IMR-90 (cell line): ENCODE data around the gene MYO5A. TPM values are rescaled to one million over a fixed set of nuclear protein-coding genes. Genes with fewer than 3 reads are reported as not detected.

Experiments used
- ATAC-seq: fragments of 200-7000 bp; cut with Tn5 transposase; 2 replicates; pipeline ENCODE4 v1.9.1; 2020; ENCODE audit warnings: low read depth, mild to moderate bottlenecking, moderate library complexity
- BruUV-seq: library from RNA; stranded (reverse); fragments of 400-500 nt; replicated peaks from 2 replicates; lab custom pipeline; 2021; lab: Mats Ljungman, UMichigan
- CTCF ChIA-PET: fragments of 300-600 bp; formaldehyde crosslinking; extraction: SDS; loops from one replicate; lab custom pipeline; 2021; ENCODE audit warnings: antibody characterized with exemption; lab: Yijun Ruan, JAX
- POLR2A ChIA-PET: fragments of 300-600 bp; sonication (Branson Sonifier 250); formaldehyde crosslinking; loops from one replicate; lab custom pipeline; 2022; ENCODE audit warnings: antibody characterized with exemption; ENCODE audit not compliant: unreplicated experiment; lab: Charles Lee
- DNase-seq: peaks from one replicate; pipeline ENCODE4 v3.0.0; 2013
- H2AFZ ChIP-seq: replicated peaks from 2 replicates; pipeline ENCODE3; 2013; ENCODE audit warnings: low read length, mild to moderate bottlenecking; ENCODE audit not compliant: poor library complexity
- H2AK5ac ChIP-seq: 2 replicates; pipeline ENCODE4 v1.6.1; 2013; ENCODE audit warnings: low read depth, low read length, inconsistent platforms
- H2AK9ac ChIP-seq: replicated peaks from 2 replicates; pipeline ENCODE3; 2013; ENCODE audit warnings: mild to moderate bottlenecking, low read depth, low read length, moderate library complexity; ENCODE audit not compliant: poor library complexity
- H2BK120ac ChIP-seq: 2 replicates; pipeline ENCODE4 v1.6.1; 2013; ENCODE audit warnings: low read depth, low read length, inconsistent platforms
- H2BK15ac ChIP-seq: 3 replicates; pipeline ENCODE4 v1.6.1; 2013; ENCODE audit warnings: low read depth, low read length, inconsistent platforms
- H2BK20ac ChIP-seq: 2 replicates; pipeline ENCODE4 v1.6.1; 2013; ENCODE audit warnings: low read depth, mild to moderate bottlenecking, inconsistent platforms, low read length, moderate library complexity
- H2BK5ac ChIP-seq: 2 replicates; pipeline ENCODE4 v1.6.1; 2013; ENCODE audit warnings: mild to moderate bottlenecking, low read depth, low read length, inconsistent platforms; ENCODE audit not compliant: poor library complexity, severe bottlenecking
- H3K14ac ChIP-seq: replicated peaks from 2 replicates; pipeline ENCODE4 v1.6.1; 2013; ENCODE audit warnings: low read depth, low read length, inconsistent platforms
- H3K18ac ChIP-seq: 2 replicates; pipeline ENCODE4 v1.6.1; 2013; ENCODE audit warnings: low read depth, low read length, control low read depth
- H3K23ac ChIP-seq: 2 replicates; pipeline ENCODE4 v1.6.1; 2013; ENCODE audit warnings: low read depth, low read length, inconsistent platforms
- H3K27ac ChIP-seq: 2 replicates; pipeline ENCODE4 v1.5.1; 2013; ENCODE audit warnings: mild to moderate bottlenecking, control low read depth, low read length; ENCODE audit not compliant: insufficient read depth
- H3K27me3 ChIP-seq: 2 replicates; pipeline ENCODE4 v1.6.1; 2013; ENCODE audit warnings: low read length; ENCODE audit not compliant: control insufficient read depth, insufficient read depth
- H3K36me3 ChIP-seq: 2 replicates; pipeline ENCODE4 v1.6.1; 2013; ENCODE audit warnings: low read length, mixed read lengths; ENCODE audit not compliant: control insufficient read depth, insufficient read depth
- H3K4ac ChIP-seq: 2 replicates; pipeline ENCODE4 v1.6.1; 2013; ENCODE audit warnings: low read depth, low read length, inconsistent platforms
- H3K4me1 ChIP-seq: 2 replicates; pipeline ENCODE4 v1.6.1; 2013; ENCODE audit warnings: low read length, mixed read lengths; ENCODE audit not compliant: control insufficient read depth, insufficient read depth
- H3K4me2 ChIP-seq: 2 replicates; pipeline ENCODE4 v1.6.1; 2013; ENCODE audit warnings: low read depth, mild to moderate bottlenecking, control low read depth, low read length, moderate library complexity
- H3K4me3 ChIP-seq: 2 replicates; pipeline ENCODE4 v1.5.1; 2013; ENCODE audit warnings: low read depth, mild to moderate bottlenecking, control low read depth, low read length, moderate library complexity; ENCODE audit not compliant: insufficient read depth
- H3K56ac ChIP-seq: 2 replicates; pipeline ENCODE4 v1.6.1; 2013; ENCODE audit warnings: low read length, inconsistent platforms; ENCODE audit not compliant: insufficient read depth; ENCODE audit errors: extremely low read depth
- H3K79me1 ChIP-seq, 2 experiments: 2 replicates each; pipeline ENCODE4 v1.6.1; 2013; ENCODE audit warnings: low read length in 2 of 2, inconsistent platforms in 1 of 2, low read depth in 1 of 2
- H3K9ac ChIP-seq: 2 replicates; pipeline ENCODE4 v1.6.1; 2013; ENCODE audit warnings: low read depth, low read length, control low read depth
- H3K9me1 ChIP-seq: 2 replicates; pipeline ENCODE4 v1.6.1; 2013; ENCODE audit warnings: low read length, inconsistent platforms; ENCODE audit not compliant: insufficient read depth
- H3K9me3 ChIP-seq: 2 replicates; pipeline ENCODE4 v1.6.1; 2013; ENCODE audit warnings: low read length; ENCODE audit not compliant: control insufficient read depth, insufficient read depth
- H4K20me1 ChIP-seq: 2 replicates; pipeline ENCODE4 v1.6.1; 2013; ENCODE audit warnings: low read length, inconsistent platforms; ENCODE audit not compliant: insufficient read depth
- H4K5ac ChIP-seq: 2 replicates; pipeline ENCODE4 v1.6.1; 2013; ENCODE audit warnings: mild to moderate bottlenecking, low read depth, low read length, control low read depth
- H4K8ac ChIP-seq, 2 experiments: 2 replicates each; pipeline ENCODE4 v1.6.1; 2013; ENCODE audit warnings: low read depth in 2 of 2, low read length in 2 of 2, control low read depth in 1 of 2, inconsistent platforms in 1 of 2
- H4K91ac ChIP-seq: 2 replicates; pipeline ENCODE4 v1.6.1; 2013; ENCODE audit warnings: low read depth, low read length, inconsistent platforms; ENCODE audit not compliant: insufficient read depth
- BHLHE40 ChIP-seq: fragments of 150-350 bp; IDR thresholded peaks from 2 replicates; pipeline ENCODE4 v1.6.1; 2016; ENCODE audit warnings: mild to moderate bottlenecking, low read depth, low read length
- CEBPB ChIP-seq: IDR thresholded peaks from 2 replicates; pipeline ENCODE4 v1.6.1; 2012; ENCODE audit warnings: low read depth, low read length, improper control_type of control experiment
- CHD1 ChIP-seq: IDR thresholded peaks from 2 replicates; pipeline ENCODE4 v1.6.1; 2012; ENCODE audit warnings: low read depth, low read length, improper control_type of control experiment
- CTCF ChIP-seq: conservative IDR thresholded peaks from 2 replicates; pipeline ENCODE4 v1.5.1; 2012; ENCODE audit warnings: mild to moderate bottlenecking, low read depth, low read length, improper control_type of control experiment
- ELK1 ChIP-seq: fragments of 150-350 bp; IDR thresholded peaks from 2 replicates; pipeline ENCODE4 v1.6.1; 2016; ENCODE audit warnings: low read depth, mild to moderate bottlenecking, low read length, moderate library complexity, borderline replicate concordance
- FOS ChIP-seq: fragments of 150-350 bp; IDR thresholded peaks from 2 replicates; pipeline ENCODE4 v1.6.1; 2016; ENCODE audit warnings: low read depth, low read length
- MAFK ChIP-seq: IDR thresholded peaks from 2 replicates; pipeline ENCODE4 v1.6.1; 2012; ENCODE audit warnings: low read depth, low read length, improper control_type of control experiment
- MAZ ChIP-seq: IDR thresholded peaks from 2 replicates; pipeline ENCODE4 v1.6.1; 2012; ENCODE audit warnings: low read depth, mild to moderate bottlenecking, low read length, improper control_type of control experiment, moderate library complexity, borderline replicate concordance
- MXI1 ChIP-seq: IDR thresholded peaks from 2 replicates; pipeline ENCODE4 v1.6.1; 2012; ENCODE audit warnings: low read depth, mild to moderate bottlenecking, low read length, moderate library complexity, borderline replicate concordance
- NFE2L2 ChIP-seq: fragments of 150-350 bp; IDR thresholded peaks from 2 replicates; pipeline ENCODE4 v1.6.1; 2016; ENCODE audit warnings: low read depth, mild to moderate bottlenecking, low read length
- POLR2A ChIP-seq: IDR thresholded peaks from 2 replicates; pipeline ENCODE4 v1.6.1; 2012; ENCODE audit warnings: mild to moderate bottlenecking, low read depth, low read length
- RAD21 ChIP-seq: IDR thresholded peaks from 2 replicates; pipeline ENCODE4 v1.6.1; 2012; ENCODE audit warnings: low read length, improper control_type of control experiment
- RCOR1 ChIP-seq: IDR thresholded peaks from 2 replicates; pipeline ENCODE4 v1.6.1; 2012; ENCODE audit warnings: mild to moderate bottlenecking, low read length, improper control_type of control experiment; ENCODE audit not compliant: insufficient replicate concordance
- RFX5 ChIP-seq: IDR thresholded peaks from 2 replicates; pipeline ENCODE4 v1.8.0; 2012; ENCODE audit warnings: low read depth, mild to moderate bottlenecking, low read length, moderate library complexity
- USF2 ChIP-seq: fragments of 150-350 bp; IDR thresholded peaks from 2 replicates; pipeline ENCODE4 v1.6.1; 2017; ENCODE audit warnings: mild to moderate bottlenecking, antibody characterized with exemption, low read length, low read depth
- WGBS, 2 experiments: methylation state at CpG; one replicate each; pipeline versions ENCODE4 v1.1.5 to v1.1.7; 2013; ENCODE audit warnings: missing lambda C conversion rate in 2 of 2; ENCODE audit not compliant: insufficient read length in 1 of 2; ENCODE audit errors: extremely low coverage in 2 of 2; 5-methylcytosine and 5-hydroxymethylcytosine counted together
- dilution Hi-C: fragments of 300-500 bp; cut with HindIII; formaldehyde crosslinking; loops from one replicate; pipeline ENCODE4 v1.14.3; 2018; ENCODE audit warnings: low sequenced_read_pairs; ENCODE audit not compliant: unreplicated experiment
- in situ Hi-C: fragments of 300-500 bp; cut with MboI; formaldehyde crosslinking; loops from 3 replicates; pipeline ENCODE4 v1.14.3; 2019; ENCODE audit warnings: low sequenced_read_pairs, inconsistent platforms, mixed read lengths
- intact Hi-C: fragments of 100-400 bp; cut with micrococcal nuclease; formaldehyde crosslinking; loops from 2 replicates; pipeline ENCODE4 v1.10.0; 2022
- polyA plus RNA-seq, 3 experiments: library from polyadenylated mRNA; depleted of rRNA; stranded (reverse); fragments of >200 nt; gene quantifications; 2 replicates each; pipeline ENCODE4 v1.2.3, GENCODE V29; 2012; ENCODE audit warnings: low replicate concordance in 1 of 3
- total RNA-seq: library from RNA; depleted of rRNA; stranded (reverse); fragments of >200 nt; gene quantifications from 2 replicates; pipeline ENCODE4 v1.2.3, GENCODE V29; 2012

The MYO5A gene
- total and polyA plus RNA-seq, 2 of the 4 experiments (the other 2 are of a cell fraction): 19.4 to 69.2 TPM

GRCh38 chr15:52506549-52506948 lies 22.1 kb downstream of the MYO5A start:
- no peak overlapping the region for H2AK5ac ChIP-seq
- H3K4me1 ChIP-seq: peaks cover 2% of the 10 kb centered on the region; the same call in 1 of the 2 replicates
- H3K36me3 ChIP-seq: no peaks in the 10 kb centered on the region
- WGBS, 2 experiments: no CpG with 5 or more reads among the region's 6 CpGs
- H2AFZ ChIP-seq: no peak overlapping the region
- H3K9ac ChIP-seq: no peak overlapping the region
- H3K56ac ChIP-seq: no peak overlapping the region
- H3K18ac ChIP-seq: no peak overlapping the region
- no peak overlapping the region for H2BK15ac ChIP-seq
- no peak overlapping the region for H3K4me3 ChIP-seq
- dilution Hi-C loops (no loop called here), in situ Hi-C loops (no loop called here), intact Hi-C loops (no loop called here)
- no peak overlapping the region for H3K4ac ChIP-seq
- no peak overlapping the region for H2BK5ac ChIP-seq
- H3K9me3 ChIP-seq: no peaks in the 10 kb centered on the region
- H4K20me1 ChIP-seq: peaks cover 10% of the 10 kb centered on the region; the same call in 1 of the 2 replicates
- no peak for ATAC-seq
- H3K27me3 ChIP-seq: no peaks in the 10 kb centered on the region
- H3K4me2 ChIP-seq: no peak overlapping the region
- peaks cover 26 to 47% of the 10 kb centered on the region in 2 experiments for H3K79me1 ChIP-seq
- no peak overlapping the region for H4K8ac ChIP-seq
- H2AK9ac ChIP-seq: no peak overlapping the region
- no peak for TF ChIP-seq NFE2L2
- TF ChIP-seq FOS: no peak
- no peak for TF ChIP-seq CHD1
- TF ChIP-seq USF2: no peak
- TF ChIP-seq RCOR1: no peak
- TF ChIP-seq MAFK: no peak
- no peak for TF ChIP-seq BHLHE40
- TF ChIP-seq CTCF: no peak
- no peak for TF ChIP-seq RFX5
- no peak for TF ChIP-seq MAZ
- TF ChIP-seq ELK1: no peak
- no peak for TF ChIP-seq RAD21
- TF ChIP-seq POLR2A: no peak
- TF ChIP-seq CEBPB: no peak
- TF ChIP-seq MXI1: no peak
- no peak overlapping the region for H4K5ac ChIP-seq
- CTCF ChIA-PET: interaction anchor here (0.7 kb wide), 1 partner anchor 59 kb away, joined by 4 read pairs; no protein-coding TSS in a partner anchor
- peaks cover 3% of the 10 kb centered on the region; the same call in 1 of the 2 replicates for H3K9me1 ChIP-seq
- no TSS peak for BruUV-seq
- no peak for DNase-seq
- H3K14ac ChIP-seq: no peak overlapping the region
- H3K27ac ChIP-seq: no peak overlapping the region
- no peak overlapping the region for H3K23ac ChIP-seq
- POLR2A ChIA-PET: no interaction called here
- H2BK120ac ChIP-seq: no peak overlapping the region
- H4K91ac ChIP-seq: no peak overlapping the region
- H2BK20ac ChIP-seq: no peak overlapping the region
